22Rv1 (cell line): Measurements from ENCODE around the gene MIP.
"Not testable (repeated sequence)": the region's sequence is repeated elsewhere in the genome, so short reads cannot be mapped to it uniquely, and the experiment has no call there.

ENCODE experiments used
- ZFX ChIP-seq: fragments of 450-650 bp; IDR thresholded peaks from 2 replicates; pipeline ENCODE4 v1.6.1; 2017; ENCODE audit warnings: antibody characterized with exemption, borderline replicate concordance
- TF ChIP-seq, protein P1 (sequence below): fragments of 450-650 bp; IDR thresholded peaks from 2 replicates; pipeline ENCODE4 v1.5.1; 2017; ENCODE audit warnings: mild to moderate bottlenecking

DNA sequence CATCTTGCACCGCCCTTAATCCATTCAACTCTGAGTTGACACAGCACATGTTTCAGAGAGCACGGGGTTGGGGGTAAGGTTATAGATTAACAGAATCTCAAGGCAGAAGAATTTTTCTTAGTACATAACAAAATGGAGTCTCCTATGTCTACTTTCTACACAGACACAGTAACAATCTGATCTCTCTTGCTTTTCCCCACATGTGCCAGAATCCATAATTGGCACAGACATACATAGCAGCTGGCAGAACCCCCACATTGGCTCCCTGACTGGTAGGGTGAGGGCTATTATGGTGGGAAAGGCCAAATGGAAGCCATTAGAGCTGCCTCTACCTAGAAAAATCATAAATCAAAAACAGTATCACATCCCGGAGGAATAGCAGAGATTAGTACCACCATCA lies 53.3 kb downstream of the MIP start:
- TF ChIP-seq, protein P1, sequence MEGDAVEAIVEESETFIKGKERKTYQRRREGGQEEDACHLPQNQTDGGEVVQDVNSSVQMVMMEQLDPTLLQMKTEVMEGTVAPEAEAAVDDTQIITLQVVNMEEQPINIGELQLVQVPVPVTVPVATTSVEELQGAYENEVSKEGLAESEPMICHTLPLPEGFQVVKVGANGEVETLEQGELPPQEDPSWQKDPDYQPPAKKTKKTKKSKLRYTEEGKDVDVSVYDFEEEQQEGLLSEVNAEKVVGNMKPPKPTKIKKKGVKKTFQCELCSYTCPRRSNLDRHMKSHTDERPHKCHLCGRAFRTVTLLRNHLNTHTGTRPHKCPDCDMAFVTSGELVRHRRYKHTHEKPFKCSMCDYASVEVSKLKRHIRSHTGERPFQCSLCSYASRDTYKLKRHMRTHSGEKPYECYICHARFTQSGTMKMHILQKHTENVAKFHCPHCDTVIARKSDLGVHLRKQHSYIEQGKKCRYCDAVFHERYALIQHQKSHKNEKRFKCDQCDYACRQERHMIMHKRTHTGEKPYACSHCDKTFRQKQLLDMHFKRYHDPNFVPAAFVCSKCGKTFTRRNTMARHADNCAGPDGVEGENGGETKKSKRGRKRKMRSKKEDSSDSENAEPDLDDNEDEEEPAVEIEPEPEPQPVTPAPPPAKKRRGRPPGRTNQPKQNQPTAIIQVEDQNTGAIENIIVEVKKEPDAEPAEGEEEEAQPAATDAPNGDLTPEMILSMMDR, result not testable (repeated sequence)
- not testable (repeated sequence) for TF ChIP-seq ZFX
